Neural progenitor cell (in vitro differentiated cells): ENCODE results near the gene PCTP. TPM values are rescaled to one million over a fixed set of nuclear protein-coding genes. Genes with fewer than 3 reads are reported as not detected.
A peak's percentile ranks its signal among the peaks of the same experiment; 100 is the strongest.

ENCODE experiments used
- DNase-seq: peaks from one replicate; pipeline ENCODE4 v3.0.0-alpha.2; 2016; ENCODE audit warnings: low spot score
- H2AFZ ChIP-seq: fragments of 200-600 bp; sonication (generic); replicated peaks from 2 replicates; pipeline ENCODE4 v1.6.1; 2016; ENCODE audit warnings: antibody characterized with exemption
- H3F3A ChIP-seq: fragments of 200-600 bp; sonication (generic); 2 replicates; pipeline ENCODE4 v1.6.1; 2016; ENCODE audit warnings: antibody characterized with exemption, low read depth
- H3K27ac ChIP-seq: fragments of 200-600 bp; sonication (generic); 2 replicates; pipeline ENCODE4 v1.5.1; 2016; ENCODE audit warnings: mild to moderate bottlenecking
- H3K27me3 ChIP-seq: fragments of 200-600 bp; sonication (generic); 2 replicates; pipeline ENCODE4 v1.6.1; 2016; ENCODE audit warnings: mild to moderate bottlenecking, moderate library complexity
- H3K36me3 ChIP-seq: fragments of 200-600 bp; sonication (generic); 2 replicates; pipeline ENCODE4 v1.5.1; 2016
- H3K4me1 ChIP-seq: fragments of 200-600 bp; sonication (generic); 2 replicates; pipeline ENCODE4 v1.6.1; 2016; ENCODE audit warnings: mixed run types
- H3K4me2 ChIP-seq: fragments of 200-600 bp; sonication (generic); 2 replicates; pipeline ENCODE4 v1.6.1; 2016
- H3K4me3 ChIP-seq: fragments of 200-600 bp; sonication (generic); 2 replicates; pipeline ENCODE4 v1.5.1; 2016
- H3K79me2 ChIP-seq: fragments of 200-600 bp; sonication (generic); 2 replicates; pipeline ENCODE4 v1.6.1; 2016; ENCODE audit warnings: low read depth
- H3K9ac ChIP-seq: fragments of 200-600 bp; sonication (generic); 2 replicates; pipeline ENCODE4 v1.6.1; 2016
- H3K9me3 ChIP-seq: fragments of 200-600 bp; sonication (generic); 2 replicates; pipeline ENCODE4 v1.5.1; 2016; ENCODE audit warnings: low read depth
- H4K20me1 ChIP-seq: fragments of 200-600 bp; sonication (generic); 2 replicates; pipeline ENCODE4 v1.6.1; 2016; ENCODE audit warnings: low read depth
- H3K27ac Mint-ChIP-seq: 3 replicates; pipeline ENCODE4 v1.8.0; 2021; ENCODE audit warnings: mixed read lengths
- H3K27me3 Mint-ChIP-seq: 2 replicates; pipeline ENCODE4 v1.8.0; 2022; ENCODE audit warnings: low read depth, mild to moderate bottlenecking, inconsistent platforms, moderate library complexity, mixed read lengths; ENCODE audit not compliant: insufficient read depth
- H3K36me3 Mint-ChIP-seq: 3 replicates; pipeline ENCODE4 v1.8.0; 2021; ENCODE audit warnings: mixed read lengths
- H3K4me1 Mint-ChIP-seq: 3 replicates; pipeline ENCODE4 v1.8.0; 2021; ENCODE audit warnings: mixed read lengths
- H3K4me3 Mint-ChIP-seq: 3 replicates; pipeline ENCODE4 v1.8.0; 2021; ENCODE audit warnings: mild to moderate bottlenecking, moderate library complexity, mixed read lengths
- H3K9me3 Mint-ChIP-seq: 3 replicates; pipeline ENCODE4 v1.8.0; 2020; ENCODE audit warnings: mixed read lengths
- CTCF ChIP-seq: fragments of 200-600 bp; sonication (generic); IDR thresholded peaks from 2 replicates; pipeline ENCODE4 v1.5.1; 2017; ENCODE audit warnings: antibody characterized with exemption, mild to moderate bottlenecking
- EZH2 ChIP-seq: fragments of 200-600 bp; sonication (generic); IDR thresholded peaks from 2 replicates; pipeline ENCODE4 v1.6.1; 2017; ENCODE audit warnings: antibody characterized with exemption, mild to moderate bottlenecking, moderate library complexity
- EZH2phosphoT487 ChIP-seq: fragments of 200-600 bp; sonication (generic); IDR thresholded peaks from 2 replicates; pipeline ENCODE4 v1.6.1; 2017; ENCODE audit warnings: antibody characterized with exemption
- total RNA-seq: library from RNA; depleted of rRNA; stranded (reverse); fragments of >200 nt; gene quantifications from 2 replicates; pipeline ENCODE4 v1.2.3, GENCODE V29; 2015; ENCODE audit warnings: low replicate concordance

Gene PCTP
- total RNA-seq, 1 donor from 2014 or later = 26.5 TPM

GRCh38 chr17:55747209-55747608 lies 3.6 kb upstream of the PCTP start:
- no peak overlapping the region for H3K9ac ChIP-seq
- H3K4me3 ChIP-seq = no peak overlapping the region
- Mint-ChIP-seq H3K27ac (no peak overlapping the region), H3K4me3 (no peak overlapping the region), H3K9me3 (no peaks in the 10 kb centered on the region), H3K36me3 (no peaks in the 10 kb centered on the region), H3K27me3 (peaks cover 3% of the 10 kb centered on the region), H3K4me1 (peaks cover 14% of the 10 kb centered on the region)
- TF ChIP-seq CTCF (no peak), EZH2phosphoT487 (no peak), EZH2 (no peak)
- no peak overlapping the region for H2AFZ ChIP-seq
- no peaks in the 10 kb centered on the region for H3K27me3 ChIP-seq
- H3K36me3 ChIP-seq = no peaks in the 10 kb centered on the region
- H4K20me1 ChIP-seq = peaks cover 5% of the 10 kb centered on the region
- no peaks in the 10 kb centered on the region for H3K9me3 ChIP-seq
- peaks cover 6% of the 10 kb centered on the region for H3K4me1 ChIP-seq
- no peak overlapping the region for H3K27ac ChIP-seq
- H3K79me2 ChIP-seq = peaks cover 8% of the 10 kb centered on the region
- peaks cover 13% of the 10 kb centered on the region for H3F3A ChIP-seq
- no peak overlapping the region for H3K4me2 ChIP-seq
- no peak for DNase-seq

GRCh38 chr17:55748841-55749240 lies 2.0 kb upstream of the PCTP start:
- no peak for DNase-seq
- Mint-ChIP-seq H3K4me3 (no peak overlapping the region), H3K36me3 (peaks cover 4% of the 10 kb centered on the region), H3K27me3 (peaks cover 3% of the 10 kb centered on the region), H3K9me3 (no peaks in the 10 kb centered on the region), H3K4me1 (peaks cover 15% of the 10 kb centered on the region), H3K27ac (no peak overlapping the region)
- H3K27ac ChIP-seq = no peak overlapping the region
- peaks cover 13% of the 10 kb centered on the region for H3F3A ChIP-seq
- H4K20me1 ChIP-seq = peaks cover 5% of the 10 kb centered on the region
- H3K4me1 ChIP-seq = peaks cover 6% of the 10 kb centered on the region
- no peaks in the 10 kb centered on the region for H3K27me3 ChIP-seq
- no peak overlapping the region for H3K4me3 ChIP-seq
- H3K9me3 ChIP-seq = no peaks in the 10 kb centered on the region
- H3K9ac ChIP-seq = no peak overlapping the region
- no peak overlapping the region for H3K4me2 ChIP-seq
- no peaks in the 10 kb centered on the region for H3K36me3 ChIP-seq
- H3K79me2 ChIP-seq = peaks cover 19% of the 10 kb centered on the region
- no peak overlapping the region for H2AFZ ChIP-seq
- no peak for TF ChIP-seq CTCF
- no peak for TF ChIP-seq EZH2
- TF ChIP-seq EZH2phosphoT487 = no peak

- Mint-ChIP-seq H3K9me3 (no peaks in the 10 kb centered on the region), H3K36me3 (peaks cover 7% of the 10 kb centered on the region), H3K27me3 (peaks cover 3% of the 10 kb centered on the region), H3K4me1 (peaks cover 15% of the 10 kb centered on the region), H3K4me3 (peak overlapping the region; percentile 94), H3K27ac (no peak overlapping the region)
- Histone ChIP-seq H3K9ac (no peak overlapping the region), H3K79me2 (peaks cover 19% of the 10 kb centered on the region), H4K20me1 (peaks cover 5% of the 10 kb centered on the region), H3F3A (peaks cover 13% of the 10 kb centered on the region), H3K27ac (no peak overlapping the region), H2AFZ (no peak overlapping the region), H3K36me3 (no peaks in the 10 kb centered on the region), H3K27me3 (no peaks in the 10 kb centered on the region), H3K4me1 (peaks cover 6% of the 10 kb centered on the region), H3K4me2 (no peak overlapping the region), H3K4me3 (no peak overlapping the region), H3K9me3 (no peaks in the 10 kb centered on the region)
- no peak for TF ChIP-seq CTCF
- TF ChIP-seq EZH2 = no peak
- DNase-seq = no peak
Measured at GRCh38 chr17:55749985-55750384, 866 bp upstream of the PCTP start.
